HEK293 (cell line): ENCODE measurements around the gene DSC2.

Source experiments
- AEBP2 ChIP-seq: fragments of 450-650 bp; formaldehyde crosslinking; IDR thresholded peaks from 2 replicates; pipeline ENCODE4 v1.5.1; 2016; ENCODE audit warnings: missing biosample characterization, missing genetic modification characterization, borderline replicate concordance
- ELK4 ChIP-seq: IDR thresholded peaks from 2 replicates; pipeline ENCODE4 v1.6.1; 2011; ENCODE audit warnings: mild to moderate bottlenecking, low read depth, low read length, borderline replicate concordance
- PRDM6 ChIP-seq: fragments of 450-650 bp; formaldehyde crosslinking; IDR thresholded peaks from 2 replicates; pipeline ENCODE4 v1.5.1; 2017; ENCODE audit warnings: missing biosample characterization, missing genetic modification characterization
- SP7 ChIP-seq: fragments of 450-650 bp; formaldehyde crosslinking; IDR thresholded peaks from 2 replicates; pipeline ENCODE4 v1.5.1; 2016; ENCODE audit warnings: missing biosample characterization, missing genetic modification characterization
- ZFP69B ChIP-seq: fragments of 450-650 bp; formaldehyde crosslinking; IDR thresholded peaks from 2 replicates; pipeline ENCODE4 v1.5.1; 2016; ENCODE audit warnings: missing biosample characterization, missing genetic modification characterization
- ZNF169 ChIP-seq: fragments of 450-650 bp; formaldehyde crosslinking; IDR thresholded peaks from 2 replicates; pipeline ENCODE4 v1.5.1; 2016; ENCODE audit warnings: missing biosample characterization, missing genetic modification characterization
- ZNF214 ChIP-seq: fragments of 450-650 bp; formaldehyde crosslinking; IDR thresholded peaks from 2 replicates; pipeline ENCODE4 v1.5.1; 2017; ENCODE audit warnings: missing biosample characterization, mild to moderate bottlenecking, missing genetic modification characterization, borderline replicate concordance
- ZNF221 ChIP-seq: fragments of 450-650 bp; formaldehyde crosslinking; IDR thresholded peaks from 2 replicates; pipeline ENCODE4 v1.5.1; 2017; ENCODE audit warnings: missing biosample characterization, missing genetic modification characterization, borderline replicate concordance
- ZNF23 ChIP-seq: fragments of 450-650 bp; formaldehyde crosslinking; IDR thresholded peaks from 2 replicates; pipeline ENCODE4 v1.5.1; 2016; ENCODE audit warnings: missing biosample characterization, missing genetic modification characterization, borderline replicate concordance
- ZNF311 ChIP-seq: fragments of 450-650 bp; formaldehyde crosslinking; IDR thresholded peaks from 2 replicates; pipeline ENCODE4 v1.5.1; 2017; ENCODE audit warnings: missing biosample characterization, missing genetic modification characterization, borderline replicate concordance
- ZNF324 ChIP-seq: fragments of 450-650 bp; formaldehyde crosslinking; IDR thresholded peaks from 2 replicates; pipeline ENCODE4 v1.5.1; 2016; ENCODE audit warnings: missing biosample characterization, missing genetic modification characterization
- ZNF354C ChIP-seq: fragments of 450-650 bp; formaldehyde crosslinking; IDR thresholded peaks from 2 replicates; pipeline ENCODE4 v1.5.1; 2016; ENCODE audit warnings: missing biosample characterization, missing genetic modification characterization, low read depth, borderline replicate concordance
- ZNF501 ChIP-seq: fragments of 450-650 bp; formaldehyde crosslinking; IDR thresholded peaks from 2 replicates; pipeline ENCODE4 v1.5.1; 2016; ENCODE audit warnings: missing biosample characterization, missing genetic modification characterization
- ZNF514 ChIP-seq: fragments of 450-650 bp; formaldehyde crosslinking; IDR thresholded peaks from 2 replicates; pipeline ENCODE4 v1.5.1; 2016; ENCODE audit warnings: missing biosample characterization, missing genetic modification characterization
- ZNF560 ChIP-seq: fragments of 450-650 bp; formaldehyde crosslinking; IDR thresholded peaks from 2 replicates; pipeline ENCODE4 v1.5.1; 2017; ENCODE audit warnings: missing biosample characterization, missing genetic modification characterization, borderline replicate concordance
- ZNF701 ChIP-seq: fragments of 450-650 bp; formaldehyde crosslinking; IDR thresholded peaks from 2 replicates; pipeline ENCODE4 v1.5.1; 2016; ENCODE audit warnings: missing biosample characterization, missing genetic modification characterization
- ZNF792 ChIP-seq: fragments of 450-650 bp; formaldehyde crosslinking; IDR thresholded peaks from 2 replicates; pipeline ENCODE4 v1.5.1; 2016; ENCODE audit warnings: missing biosample characterization, missing genetic modification characterization
- ZSCAN23 ChIP-seq: fragments of 450-650 bp; formaldehyde crosslinking; IDR thresholded peaks from 2 replicates; pipeline ENCODE4 v1.5.1; 2016; ENCODE audit warnings: missing biosample characterization, missing genetic modification characterization
- TF ChIP-seq, protein P1 (sequence below): fragments of 450-650 bp; formaldehyde crosslinking; IDR thresholded peaks from 2 replicates; pipeline ENCODE4 v1.5.1; 2016; ENCODE audit warnings: missing biosample characterization, missing genetic modification characterization
- TF ChIP-seq, protein P2 (sequence below): fragments of 450-650 bp; formaldehyde crosslinking; IDR thresholded peaks from 2 replicates; pipeline ENCODE4 v1.5.1; 2017; ENCODE audit warnings: missing biosample characterization, missing genetic modification characterization
- TF ChIP-seq, protein P3 (sequence below): fragments of 450-650 bp; formaldehyde crosslinking; IDR thresholded peaks from 2 replicates; pipeline ENCODE4 v1.5.1; 2016; ENCODE audit warnings: missing biosample characterization, missing genetic modification characterization
- TF ChIP-seq, protein P4 (sequence below): fragments of 450-650 bp; formaldehyde crosslinking; IDR thresholded peaks from 2 replicates; pipeline ENCODE4 v1.5.1; 2016; ENCODE audit warnings: missing biosample characterization, missing genetic modification characterization, low read depth
- TF ChIP-seq, protein P5 (sequence below): fragments of 450-650 bp; formaldehyde crosslinking; IDR thresholded peaks from 2 replicates; pipeline ENCODE4 v1.5.0; 2017; ENCODE audit warnings: missing biosample characterization, missing genetic modification characterization, borderline replicate concordance

The DSC2 gene

DNA sequence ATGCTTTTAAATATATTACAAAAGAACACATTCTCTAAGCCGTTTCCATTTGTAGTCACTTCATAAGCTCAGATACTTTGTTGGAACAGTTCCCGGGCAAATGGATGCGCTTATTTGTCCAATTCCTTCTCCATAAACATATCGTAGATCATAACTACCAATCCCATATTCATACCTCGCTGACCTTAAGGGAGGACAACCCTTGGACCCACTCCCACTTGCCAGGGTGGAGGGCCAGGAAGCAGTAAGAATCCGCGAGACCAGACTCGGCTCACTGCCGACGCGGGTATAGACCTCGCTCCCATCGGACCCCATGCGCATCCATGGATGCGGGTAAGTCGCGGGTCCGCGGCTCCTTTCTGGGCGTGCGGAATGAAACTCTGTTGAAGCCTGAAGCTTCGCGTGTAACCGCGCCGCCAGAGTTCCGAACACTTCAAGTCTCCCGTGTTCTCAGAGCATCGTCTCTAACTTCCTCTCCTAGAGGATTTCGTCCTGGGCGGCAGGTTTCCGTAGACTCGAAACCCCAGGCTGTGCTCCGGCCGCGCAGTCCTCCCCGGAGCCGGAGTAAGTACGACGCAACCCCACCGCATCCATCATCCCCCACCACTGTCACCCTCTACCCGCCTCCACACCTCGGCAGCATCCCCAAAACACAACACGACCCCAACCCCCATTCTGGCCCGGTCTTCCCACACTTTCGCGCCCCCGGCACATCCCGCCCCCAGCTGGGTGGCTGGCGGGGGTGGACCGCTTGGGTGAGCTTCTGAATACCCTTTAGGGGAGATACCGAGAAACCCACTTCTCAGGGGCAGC is 60.7 kb downstream of the DSC2 start (continued):
- TF ChIP-seq ZNF221 (tag by site-specific recombination) = no peak
- TF ChIP-seq, protein P1, sequence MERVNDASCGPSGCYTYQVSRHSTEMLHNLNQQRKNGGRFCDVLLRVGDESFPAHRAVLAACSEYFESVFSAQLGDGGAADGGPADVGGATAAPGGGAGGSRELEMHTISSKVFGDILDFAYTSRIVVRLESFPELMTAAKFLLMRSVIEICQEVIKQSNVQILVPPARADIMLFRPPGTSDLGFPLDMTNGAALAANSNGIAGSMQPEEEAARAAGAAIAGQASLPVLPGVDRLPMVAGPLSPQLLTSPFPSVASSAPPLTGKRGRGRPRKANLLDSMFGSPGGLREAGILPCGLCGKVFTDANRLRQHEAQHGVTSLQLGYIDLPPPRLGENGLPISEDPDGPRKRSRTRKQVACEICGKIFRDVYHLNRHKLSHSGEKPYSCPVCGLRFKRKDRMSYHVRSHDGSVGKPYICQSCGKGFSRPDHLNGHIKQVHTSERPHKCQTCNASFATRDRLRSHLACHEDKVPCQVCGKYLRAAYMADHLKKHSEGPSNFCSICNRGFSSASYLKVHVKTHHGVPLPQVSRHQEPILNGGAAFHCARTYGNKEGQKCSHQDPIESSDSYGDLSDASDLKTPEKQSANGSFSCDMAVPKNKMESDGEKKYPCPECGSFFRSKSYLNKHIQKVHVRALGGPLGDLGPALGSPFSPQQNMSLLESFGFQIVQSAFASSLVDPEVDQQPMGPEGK = peak; percentile 77
- TF ChIP-seq ZNF354C (tag by site-specific recombination) = no peak
- TF ChIP-seq, protein P2, sequence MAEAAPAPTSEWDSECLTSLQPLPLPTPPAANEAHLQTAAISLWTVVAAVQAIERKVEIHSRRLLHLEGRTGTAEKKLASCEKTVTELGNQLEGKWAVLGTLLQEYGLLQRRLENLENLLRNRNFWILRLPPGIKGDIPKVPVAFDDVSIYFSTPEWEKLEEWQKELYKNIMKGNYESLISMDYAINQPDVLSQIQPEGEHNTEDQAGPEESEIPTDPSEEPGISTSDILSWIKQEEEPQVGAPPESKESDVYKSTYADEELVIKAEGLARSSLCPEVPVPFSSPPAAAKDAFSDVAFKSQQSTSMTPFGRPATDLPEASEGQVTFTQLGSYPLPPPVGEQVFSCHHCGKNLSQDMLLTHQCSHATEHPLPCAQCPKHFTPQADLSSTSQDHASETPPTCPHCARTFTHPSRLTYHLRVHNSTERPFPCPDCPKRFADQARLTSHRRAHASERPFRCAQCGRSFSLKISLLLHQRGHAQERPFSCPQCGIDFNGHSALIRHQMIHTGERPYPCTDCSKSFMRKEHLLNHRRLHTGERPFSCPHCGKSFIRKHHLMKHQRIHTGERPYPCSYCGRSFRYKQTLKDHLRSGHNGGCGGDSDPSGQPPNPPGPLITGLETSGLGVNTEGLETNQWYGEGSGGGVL = peak; percentile 85
- no peak for TF ChIP-seq ZNF560 (tag by site-specific recombination)
- TF ChIP-seq ZNF169 (tag by site-specific recombination) = no peak
- no peak for TF ChIP-seq ZNF514 (tag by site-specific recombination)
- TF ChIP-seq SP7 (tag by site-specific recombination) = no peak
- no peak for TF ChIP-seq PRDM6 (tag by site-specific recombination)
- no peak for TF ChIP-seq ZNF23 (tag by site-specific recombination)
- no peak for TF ChIP-seq ZNF214 (tag by site-specific recombination)
- no peak for TF ChIP-seq AEBP2 (tag by site-specific recombination)
- peak; percentile 2; the same call in 1 of the 2 replicates for TF ChIP-seq ZNF792
- peak; percentile 38 for TF ChIP-seq ZNF501 (tag by site-specific recombination)
- TF ChIP-seq ZSCAN23 (tag by site-specific recombination) = no peak
- TF ChIP-seq, protein P3, sequence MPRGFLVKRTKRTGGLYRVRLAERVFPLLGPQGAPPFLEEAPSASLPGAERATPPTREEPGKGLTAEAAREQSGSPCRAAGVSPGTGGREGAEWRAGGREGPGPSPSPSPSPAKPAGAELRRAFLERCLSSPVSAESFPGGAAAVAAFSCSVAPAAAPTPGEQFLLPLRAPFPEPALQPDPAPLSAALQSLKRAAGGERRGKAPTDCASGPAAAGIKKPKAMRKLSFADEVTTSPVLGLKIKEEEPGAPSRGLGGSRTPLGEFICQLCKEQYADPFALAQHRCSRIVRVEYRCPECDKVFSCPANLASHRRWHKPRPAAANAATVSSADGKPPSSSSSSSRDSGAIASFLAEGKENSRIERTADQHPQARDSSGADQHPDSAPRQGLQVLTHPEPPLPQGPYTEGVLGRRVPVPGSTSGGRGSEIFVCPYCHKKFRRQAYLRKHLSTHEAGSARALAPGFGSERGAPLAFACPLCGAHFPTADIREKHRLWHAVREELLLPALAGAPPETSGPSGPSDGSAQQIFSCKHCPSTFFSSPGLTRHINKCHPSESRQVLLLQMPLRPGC = no peak
- TF ChIP-seq, protein P4, sequence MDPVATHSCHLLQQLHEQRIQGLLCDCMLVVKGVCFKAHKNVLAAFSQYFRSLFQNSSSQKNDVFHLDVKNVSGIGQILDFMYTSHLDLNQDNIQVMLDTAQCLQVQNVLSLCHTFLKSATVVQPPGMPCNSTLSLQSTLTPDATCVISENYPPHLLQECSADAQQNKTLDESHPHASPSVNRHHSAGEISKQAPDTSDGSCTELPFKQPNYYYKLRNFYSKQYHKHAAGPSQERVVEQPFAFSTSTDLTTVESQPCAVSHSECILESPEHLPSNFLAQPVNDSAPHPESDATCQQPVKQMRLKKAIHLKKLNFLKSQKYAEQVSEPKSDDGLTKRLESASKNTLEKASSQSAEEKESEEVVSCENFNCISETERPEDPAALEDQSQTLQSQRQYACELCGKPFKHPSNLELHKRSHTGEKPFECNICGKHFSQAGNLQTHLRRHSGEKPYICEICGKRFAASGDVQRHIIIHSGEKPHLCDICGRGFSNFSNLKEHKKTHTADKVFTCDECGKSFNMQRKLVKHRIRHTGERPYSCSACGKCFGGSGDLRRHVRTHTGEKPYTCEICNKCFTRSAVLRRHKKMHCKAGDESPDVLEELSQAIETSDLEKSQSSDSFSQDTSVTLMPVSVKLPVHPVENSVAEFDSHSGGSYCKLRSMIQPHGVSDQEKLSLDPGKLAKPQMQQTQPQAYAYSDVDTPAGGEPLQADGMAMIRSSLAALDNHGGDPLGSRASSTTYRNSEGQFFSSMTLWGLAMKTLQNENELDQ = no peak
- no peak for TF ChIP-seq ZFP69B (tag by site-specific recombination)
- TF ChIP-seq ELK4 = no peak
- TF ChIP-seq, protein P5, sequence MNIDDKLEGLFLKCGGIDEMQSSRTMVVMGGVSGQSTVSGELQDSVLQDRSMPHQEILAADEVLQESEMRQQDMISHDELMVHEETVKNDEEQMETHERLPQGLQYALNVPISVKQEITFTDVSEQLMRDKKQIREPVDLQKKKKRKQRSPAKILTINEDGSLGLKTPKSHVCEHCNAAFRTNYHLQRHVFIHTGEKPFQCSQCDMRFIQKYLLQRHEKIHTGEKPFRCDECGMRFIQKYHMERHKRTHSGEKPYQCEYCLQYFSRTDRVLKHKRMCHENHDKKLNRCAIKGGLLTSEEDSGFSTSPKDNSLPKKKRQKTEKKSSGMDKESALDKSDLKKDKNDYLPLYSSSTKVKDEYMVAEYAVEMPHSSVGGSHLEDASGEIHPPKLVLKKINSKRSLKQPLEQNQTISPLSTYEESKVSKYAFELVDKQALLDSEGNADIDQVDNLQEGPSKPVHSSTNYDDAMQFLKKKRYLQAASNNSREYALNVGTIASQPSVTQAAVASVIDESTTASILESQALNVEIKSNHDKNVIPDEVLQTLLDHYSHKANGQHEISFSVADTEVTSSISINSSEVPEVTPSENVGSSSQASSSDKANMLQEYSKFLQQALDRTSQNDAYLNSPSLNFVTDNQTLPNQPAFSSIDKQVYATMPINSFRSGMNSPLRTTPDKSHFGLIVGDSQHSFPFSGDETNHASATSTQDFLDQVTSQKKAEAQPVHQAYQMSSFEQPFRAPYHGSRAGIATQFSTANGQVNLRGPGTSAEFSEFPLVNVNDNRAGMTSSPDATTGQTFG = no peak
- no peak for TF ChIP-seq ZNF311
- no peak for TF ChIP-seq ZNF324 (tag by site-specific recombination)
- no peak for TF ChIP-seq ZNF701
